ENCODE data around the gene OR2L3.

The OR2L3 gene

GRCh38 chr1:248094884-248095283 is 48.2 kb downstream of the OR2L3 start, which contains the start of gene OR2L13 (continued):
- TF ChIP-seq ZBTB26 (tag by site-specific recombination; optimal IDR thresholded peaks at IDR 0.05), result no peak
- TF ChIP-seq ZNF571 (tag by site-specific recombination; IDR thresholded peaks at IDR 0.05), result no peak

- no peaks in the 10 kb centered on the region for H3K4me1 ChIP-seq (ENCODE audit: control insufficient read depth, insufficient read depth, low read length)
- POLR2A ChIA-PET, result no interaction called here
- TF ChIP-seq ZNF140 (tag by site-specific recombination; IDR thresholded peaks at IDR 0.05) (no peak), ZNF830 (tag by site-specific recombination; IDR thresholded peaks at IDR 0.05; ENCODE audit: low read depth) (no peak), PATZ1 (tag by site-specific recombination; IDR thresholded peaks at IDR 0.05) (no peak), ZNF248 (tag by site-specific recombination; IDR thresholded peaks at IDR 0.05) (no peak), ZNF623 (tag by site-specific recombination; IDR thresholded peaks at IDR 0.05) (no peak), ZNF792 (tag by site-specific recombination; IDR thresholded peaks at IDR 0.05) (no peak), ZNF341 (tag by site-specific recombination; IDR thresholded peaks at IDR 0.05; ENCODE audit: low read depth) (no peak), ZBTB21 (tag by site-specific recombination; IDR thresholded peaks at IDR 0.05) (no peak), GLI2 (tag by site-specific recombination; IDR thresholded peaks at IDR 0.05; ENCODE audit: borderline replicate concordance, low read depth) (no peak), ZBTB17 (tag by site-specific recombination; IDR thresholded peaks at IDR 0.05) (no peak), ZNF558 (tag by site-specific recombination; IDR thresholded peaks at IDR 0.05) (no peak), ZNF324 (tag by site-specific recombination; IDR thresholded peaks at IDR 0.05) (no peak), ZNF600 (tag by site-specific recombination; IDR thresholded peaks at IDR 0.05) (no peak), ZNF449 (tag by site-specific recombination; IDR thresholded peaks at IDR 0.05) (no peak), ZBTB11 (tag by site-specific recombination; conservative IDR thresholded peaks at IDR 0.05; ENCODE audit: low read depth) (no peak), ZNF2 (tag by site-specific recombination; IDR thresholded peaks at IDR 0.05) (no peak), KLF1 (tag by site-specific recombination; IDR thresholded peaks at IDR 0.05) (no peak)
Measured at GRCh38 chr1:248098529-248098928, 51.9 kb downstream of the OR2L3 start.

More at GRCh38 chr1:248098529-248098928, 51.9 kb downstream of the OR2L3 start:
- Histone ChIP-seq H3K9me3 (ENCODE audit: control insufficient read depth, insufficient read depth, low read depth, low read length) (no peaks in the 10 kb centered on the region), H3K4me3 (ENCODE audit: low read depth, low read length) (no peak overlapping the region), H3K27ac (ENCODE audit: extremely low read depth, low read depth, low read length) (no peak overlapping the region), H3K36me3 (ENCODE audit: control insufficient read depth in 2 of 2, insufficient read depth in 1 of 2, low read length in 2 of 2) (no peaks in the 10 kb centered on the region)
- CTCF ChIA-PET, result no interaction called here
